Neuronal stem cell (in vitro differentiated cells): Measurements from ENCODE around the gene PODXL2.
A peak's percentile ranks its signal among the peaks of the same experiment; 100 is the strongest.

Experiments used
- DNase-seq: peaks from one replicate; pipeline ENCODE4 v3.0.0-alpha.2; 2013; ENCODE audit warnings: low spot score
- H2AFZ ChIP-seq: one replicate; pipeline ENCODE4 v1.6.1; 2013; ENCODE audit warnings: mild to moderate bottlenecking, low read length, inconsistent platforms
- H2AK5ac ChIP-seq: 2 replicates; pipeline ENCODE4 v1.6.1; 2013; ENCODE audit warnings: low read depth, mild to moderate bottlenecking, inconsistent platforms, low read length, moderate library complexity, mixed read lengths
- H2BK120ac ChIP-seq: 2 replicates; pipeline ENCODE4 v1.6.1; 2013; ENCODE audit warnings: low read depth, mild to moderate bottlenecking, inconsistent platforms, low read length, moderate library complexity, mixed read lengths
- H2BK12ac ChIP-seq: one replicate; pipeline ENCODE4 v1.6.1; 2013; ENCODE audit warnings: low read length, inconsistent platforms
- H2BK15ac ChIP-seq: 2 replicates; pipeline ENCODE4 v1.6.1; 2013; ENCODE audit warnings: mild to moderate bottlenecking, low read length, inconsistent platforms, mixed read lengths
- H2BK5ac ChIP-seq: one replicate; pipeline ENCODE4 v1.6.1; 2013; ENCODE audit warnings: inconsistent platforms, mild to moderate bottlenecking, low read length, moderate library complexity
- H3K14ac ChIP-seq: one replicate; pipeline ENCODE4 v1.6.1; 2013; ENCODE audit warnings: low read length, inconsistent platforms
- H3K18ac ChIP-seq: 2 replicates; pipeline ENCODE4 v1.6.1; 2013; ENCODE audit warnings: low read length, inconsistent platforms
- H3K23ac ChIP-seq: 2 replicates; pipeline ENCODE4 v1.6.1; 2013; ENCODE audit warnings: low read depth, mild to moderate bottlenecking, mixed read lengths, low read length, inconsistent platforms; ENCODE audit not compliant: poor library complexity
- H3K27ac ChIP-seq: replicated peaks from 3 replicates; pipeline ENCODE4 v1.5.1; 2013; ENCODE audit warnings: low read length, inconsistent platforms
- H3K27me3 ChIP-seq, 3 experiments: 2 replicates each; pipeline ENCODE4 v1.6.1; 2013; ENCODE audit warnings: low read length in 3 of 3, mild to moderate bottlenecking in 2 of 3, inconsistent platforms in 1 of 3, low read depth in 1 of 3, mixed read lengths in 1 of 3, moderate library complexity in 1 of 3; ENCODE audit not compliant: control insufficient read depth in 3 of 3, insufficient read depth in 3 of 3
- H3K36me3 ChIP-seq, 2 donors: replicated peaks in 1 of 2; 2 replicates each; pipeline ENCODE4 v1.6.1; 2013; ENCODE audit warnings: low read length in 2 of 2; ENCODE audit not compliant: control insufficient read depth in 2 of 2, insufficient read depth in 2 of 2
- H3K4ac ChIP-seq: 2 replicates; pipeline ENCODE4 v1.6.1; 2013; ENCODE audit warnings: inconsistent platforms, mild to moderate bottlenecking, low read length, moderate library complexity
- H3K4me1 ChIP-seq, 2 donors: 1 replicate in 1 of 2; 2 replicates in 1 of 2; pipeline ENCODE4 v1.6.1; 2013; ENCODE audit warnings: low read length in 2 of 2, low read depth in 1 of 2; ENCODE audit not compliant: control insufficient read depth in 2 of 2, insufficient read depth in 1 of 2
- H3K4me2 ChIP-seq: one replicate; pipeline ENCODE4 v1.6.1; 2013; ENCODE audit warnings: mild to moderate bottlenecking, low read length, inconsistent platforms; ENCODE audit not compliant: insufficient read depth, poor library complexity, severe bottlenecking
- H3K4me3 ChIP-seq, 2 donors: 2 replicates each; pipeline ENCODE4 v1.5.1; 2013; ENCODE audit warnings: low read length in 2 of 2, mild to moderate bottlenecking in 2 of 2, inconsistent platforms in 1 of 2, moderate library complexity in 1 of 2
- H3K79me1 ChIP-seq: one replicate; pipeline ENCODE4 v1.6.1; 2013; ENCODE audit warnings: low read depth, mild to moderate bottlenecking, inconsistent platforms, low read length, moderate library complexity
- H3K9ac ChIP-seq: one replicate; pipeline ENCODE4 v1.6.1; 2013; ENCODE audit warnings: mild to moderate bottlenecking, low read depth, low read length, inconsistent platforms; ENCODE audit not compliant: poor library complexity
- H3K9me3 ChIP-seq, 2 donors: replicated peaks in 1 of 2; 2 replicates each; pipeline versions ENCODE3 to v1.6.1; 2013; ENCODE audit warnings: low read length in 2 of 2, mild to moderate bottlenecking in 2 of 2, inconsistent platforms in 1 of 2, low read depth in 1 of 2, mixed read lengths in 1 of 2, moderate library complexity in 1 of 2; ENCODE audit not compliant: control insufficient read depth in 2 of 2, insufficient read depth in 1 of 2
- H4K8ac ChIP-seq: one replicate; pipeline ENCODE4 v1.6.1; 2013; ENCODE audit warnings: low read depth, mild to moderate bottlenecking, inconsistent platforms, low read length, moderate library complexity
- H4K91ac ChIP-seq: one replicate; pipeline ENCODE4 v1.6.1; 2013; ENCODE audit warnings: low read length, low read depth, mild to moderate bottlenecking, inconsistent platforms; ENCODE audit not compliant: poor library complexity
- WGBS, 2 donors: extraction: QIAGEN DNeasy Blood & Tissue Kit; methylation state at CpG; one replicate each; pipeline ENCODE4 v1.1.7; 2013; ENCODE audit warnings: missing lambda C conversion rate in 2 of 2, mixed read lengths in 1 of 2; ENCODE audit not compliant: insufficient read length in 2 of 2, insufficient replicate concordance in 1 of 2; ENCODE audit errors: extremely low coverage in 2 of 2; 5-methylcytosine and 5-hydroxymethylcytosine counted together

Gene PODXL2

GRCh38 chr3:127668906-127669305 lies 39.9 kb downstream of the PODXL2 start:
- Histone ChIP-seq H2AFZ (no peak overlapping the region), H3K18ac (no peak overlapping the region), H3K36me3 (peaks cover 1 to 59% of the 10 kb centered on the region in 2 donors), H3K4me3 (no peak overlapping the region), H2BK5ac (no peak overlapping the region), H3K9ac (no peak overlapping the region), H3K27ac (no peak overlapping the region), H3K4ac (no peak overlapping the region), H4K91ac (no peak overlapping the region), H3K27me3 (peaks cover 0 to 4% (median 3%) of the 10 kb centered on the region in 3 experiments), H3K4me2 (no peak overlapping the region), H2AK5ac (no peak overlapping the region), H2BK120ac (no peak overlapping the region), H4K8ac (no peak overlapping the region), H3K23ac (no peak overlapping the region), H3K14ac (no peak overlapping the region), H2BK12ac (no peak overlapping the region), H3K4me1 (peaks cover 4 to 5% of the 10 kb centered on the region in 2 donors), H3K79me1 (peaks cover 2% of the 10 kb centered on the region), H3K9me3 (peaks cover 0 to 8% of the 10 kb centered on the region in 2 donors), H2BK15ac (no peak overlapping the region)
- no CpG with 5 or more reads among the region's 7 CpGs for WGBS, 2 donors
- DNase-seq, result no peak

GRCh38 chr3:127669541-127670228 lies 40.7 kb downstream of the PODXL2 start:
- Histone ChIP-seq H3K27me3 (peaks cover 0 to 6% (median 5%) of the 10 kb centered on the region in 3 experiments), H3K36me3 (peaks cover 1 to 52% of the 10 kb centered on the region in 2 donors), H4K91ac (no peak overlapping the region), H2AK5ac (peak overlapping the region; percentile 1), H2BK12ac (no peak overlapping the region), H3K14ac (peak overlapping the region; percentile 11), H3K27ac (no peak overlapping the region), H3K4me3 (no peak overlapping the region), H3K18ac (no peak overlapping the region), H3K4me1 (peaks cover 4 to 5% of the 10 kb centered on the region in 2 donors), H3K23ac (no peak overlapping the region), H2BK15ac (no peak overlapping the region), H3K9ac (peak overlapping the region; percentile 50), H2BK5ac (no peak overlapping the region), H2BK120ac (peak overlapping the region; percentile 22), H3K9me3 (peaks cover 0 to 8% of the 10 kb centered on the region in 2 donors), H4K8ac (no peak overlapping the region), H2AFZ (no peak overlapping the region), H3K4ac (no peak overlapping the region), H3K4me2 (no peak overlapping the region), H3K79me1 (peaks cover 2% of the 10 kb centered on the region)
- DNase-seq, result no peak
- no CpG with 5 or more reads among the region's 14 CpGs for WGBS, 2 donors

- no peak overlapping the region for H4K8ac ChIP-seq
- H3K18ac ChIP-seq, result no peak overlapping the region
- H2BK12ac ChIP-seq, result no peak overlapping the region
- no peak overlapping the region for H2AK5ac ChIP-seq
- H3K4me1 ChIP-seq, result peaks cover 4 to 5% of the 10 kb centered on the region in 2 donors
- H4K91ac ChIP-seq, result no peak overlapping the region
- peaks cover 2% of the 10 kb centered on the region for H3K79me1 ChIP-seq
- no peak overlapping the region for H3K23ac ChIP-seq
- DNase-seq, result no peak
- H3K27ac ChIP-seq, result no peak overlapping the region
- H2BK120ac ChIP-seq, result no peak overlapping the region
- peaks cover 0 to 8% of the 10 kb centered on the region in 2 donors for H3K9me3 ChIP-seq
- no peak overlapping the region for H3K4me2 ChIP-seq
- H3K14ac ChIP-seq, result no peak overlapping the region
- no peak overlapping the region for H3K4me3 ChIP-seq
- H3K36me3 ChIP-seq, result peaks cover 1 to 47% of the 10 kb centered on the region in 2 donors
- no peak overlapping the region for H2BK5ac ChIP-seq
- no peak overlapping the region for H3K4ac ChIP-seq
- no peak overlapping the region for H2AFZ ChIP-seq
- no peak overlapping the region for H2BK15ac ChIP-seq
- H3K27me3 ChIP-seq, result peaks cover 0 to 6% (median 5%) of the 10 kb centered on the region in 3 experiments
- WGBS, 2 donors, result no CpG with 5 or more reads among the region's 7 CpGs
- H3K9ac ChIP-seq, result no peak overlapping the region
Observed at GRCh38 chr3:127670229-127670559, 41.2 kb downstream of the PODXL2 start.

- Histone ChIP-seq H2BK120ac (no peak overlapping the region), H3K4ac (no peak overlapping the region), H2BK15ac (peak overlapping the region; percentile 16), H3K4me2 (no peak overlapping the region), H3K4me3 (no peak overlapping the region), H2AK5ac (peak overlapping the region; percentile 53), H3K14ac (no peak overlapping the region), H4K8ac (peak overlapping the region; percentile 32), H2AFZ (no peak overlapping the region), H3K9ac (peak overlapping the region; percentile 38), H2BK5ac (peak overlapping the region; percentile 73), H3K79me1 (peaks cover 2% of the 10 kb centered on the region), H2BK12ac (no peak overlapping the region), H4K91ac (peak overlapping the region; percentile 98), H3K36me3 (peaks cover 1 to 39% of the 10 kb centered on the region in 2 donors), H3K23ac (peak overlapping the region; percentile 94), H3K27ac (no peak overlapping the region), H3K27me3 (peaks cover 0 to 6% (median 5%) of the 10 kb centered on the region in 3 experiments), H3K9me3 (peaks cover 0 to 2% of the 10 kb centered on the region in 2 donors), H3K4me1 (peaks cover 4 to 5% of the 10 kb centered on the region in 2 donors), H3K18ac (no peak overlapping the region)
- no CpG with 5 or more reads among the region's 20 CpGs for WGBS, 2 donors
- DNase-seq, result no peak
Observed at GRCh38 chr3:127670761-127671522, 42.0 kb downstream of the PODXL2 start.
